Limb (tissue), 2 donors: Measurements from ENCODE around the gene ZNF438.
A peak's percentile ranks its signal among the peaks of the same experiment; 100 is the strongest.

Experiments
- DNase-seq, 2 donors: peaks; one replicate each; pipeline ENCODE4 v3.0.0-alpha.2; 2016; ENCODE audit errors: extremely low spot score in 2 of 2

The ZNF438 gene

DNA sequence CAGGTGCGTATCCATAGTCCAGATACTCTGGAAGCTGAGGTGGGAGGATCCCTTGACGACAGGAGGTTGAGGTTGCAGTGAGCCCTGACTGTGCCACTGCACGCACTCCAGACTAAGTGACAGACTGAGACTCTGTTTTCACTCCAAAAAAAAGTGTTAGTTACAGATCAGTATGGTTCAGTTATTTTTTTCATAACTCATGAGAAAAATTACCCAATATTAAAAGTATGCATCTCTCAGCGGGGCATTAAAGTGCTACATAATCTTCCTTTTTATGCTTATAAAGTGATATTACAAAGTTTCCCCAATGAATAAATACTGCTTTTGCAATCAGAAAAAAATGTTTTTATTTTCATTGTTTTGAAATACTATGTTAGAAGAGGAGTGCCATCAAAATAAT, 147.9 kb downstream of the ZNF438 start:
- DNase-seq, result no peak

- DNase-seq, result no peak
Measured at GRCh38 chr10:30883116-30883515, 148.5 kb downstream of the ZNF438 start.

DNA sequence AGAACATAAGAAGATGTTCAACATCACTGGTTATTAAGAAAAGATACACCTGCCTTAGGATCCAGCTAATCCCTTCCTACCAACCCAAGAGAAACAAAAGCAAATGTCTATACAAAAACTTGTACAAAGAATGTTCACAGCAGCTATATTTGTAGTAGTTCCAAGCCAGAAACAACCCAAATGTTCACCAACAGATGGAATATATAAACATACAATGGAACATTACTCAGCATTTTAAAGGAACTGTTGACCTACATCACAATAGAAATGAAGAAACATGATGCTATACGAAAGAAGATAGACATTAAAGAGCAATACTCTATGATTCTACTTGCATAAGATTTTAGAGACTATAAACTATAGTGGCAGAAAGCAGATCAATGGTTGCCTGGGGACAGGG, 149.4 kb downstream of the ZNF438 start:
- DNase-seq, result no peak

DNA sequence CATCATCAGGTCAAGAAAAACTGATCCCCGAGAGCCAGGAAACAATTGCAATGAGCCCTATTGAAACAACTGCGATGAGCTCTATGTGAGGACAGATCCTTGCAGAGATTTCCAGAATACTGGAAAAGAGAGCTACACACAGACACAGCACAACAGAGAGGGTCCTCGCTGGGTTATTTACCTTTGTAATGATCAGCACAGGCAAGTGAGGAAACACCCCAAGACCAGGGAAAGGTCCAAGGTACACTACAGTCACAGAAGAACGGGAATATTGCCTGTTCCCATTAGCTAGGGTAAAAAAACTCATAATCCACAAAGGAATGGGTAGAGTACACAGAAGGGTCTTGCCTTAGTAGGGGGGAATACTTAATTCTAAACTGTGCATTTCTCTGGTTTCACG, 152.7 kb downstream of the ZNF438 start:
- no peak for DNase-seq

- DNase-seq, result no peak
Measured at GRCh38 chr10:30877111-30877510, 154.6 kb downstream of the ZNF438 start.

- no peak for DNase-seq
Measured at GRCh38 chr10:30873411-30873810, 158.3 kb downstream of the ZNF438 start.

- DNase-seq, result no peak
Measured at GRCh38 chr10:30870896-30871295, 160.8 kb downstream of the ZNF438 start.

GRCh38 chr10:30869566-30869965, 162.1 kb downstream of the ZNF438 start:
- DNase-seq, result no peak

- no peak for DNase-seq
Measured at GRCh38 chr10:30868611-30869010, 163.1 kb downstream of the ZNF438 start.

DNA sequence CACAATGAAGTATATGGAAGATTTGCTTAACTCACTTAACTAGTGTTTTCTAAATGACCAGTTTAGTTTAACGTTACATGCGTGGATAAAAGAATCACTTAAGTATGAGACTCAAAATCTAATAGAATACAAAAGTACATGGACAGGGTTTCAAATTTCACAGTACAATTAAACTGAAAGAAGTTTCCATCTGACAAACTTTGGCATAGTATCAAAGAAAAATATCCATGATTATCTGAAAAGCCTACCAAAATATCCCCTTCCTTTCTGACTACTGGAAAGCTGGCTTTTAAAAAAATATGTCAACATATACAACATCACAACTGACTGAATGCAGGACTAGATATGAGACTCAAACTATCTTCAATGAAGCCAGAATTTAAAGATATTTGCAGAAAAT, 164.8 kb downstream of the ZNF438 start:
- no peak for DNase-seq

DNA sequence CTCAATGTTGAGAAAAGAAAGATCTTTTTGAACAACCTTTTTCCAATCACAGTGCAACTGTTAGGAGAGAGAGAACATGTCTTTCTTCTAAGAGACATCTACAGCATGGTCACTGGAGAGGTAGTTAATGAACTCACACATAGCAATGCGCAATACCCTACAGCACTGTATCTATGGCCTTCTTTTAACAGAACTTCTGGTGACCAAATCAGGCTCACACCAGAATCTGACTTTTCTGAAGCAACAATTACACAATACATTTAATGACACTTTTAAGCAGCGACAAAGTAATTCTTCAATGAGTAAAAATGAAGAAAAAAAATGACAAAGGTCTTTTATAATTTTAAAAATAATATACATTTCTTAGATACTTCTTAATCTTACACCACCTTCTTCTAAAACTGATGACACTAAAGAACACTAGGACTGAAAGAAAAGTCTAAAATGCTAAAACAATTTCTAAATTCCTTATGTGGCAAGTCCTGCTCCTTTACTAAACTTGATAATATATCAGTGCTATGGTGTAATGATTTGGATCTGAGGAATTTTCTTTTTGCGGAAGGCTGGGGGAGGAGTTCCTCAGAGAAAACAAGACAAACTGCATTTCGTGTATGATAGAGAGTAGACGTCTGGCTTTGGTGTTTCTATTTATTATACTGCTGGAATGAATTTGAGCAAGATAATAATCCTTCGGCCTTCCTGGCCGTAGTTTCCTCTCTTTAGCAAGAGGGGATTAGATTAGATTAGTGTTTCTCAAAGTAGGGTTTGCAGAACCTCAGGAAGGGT, 166.3 kb downstream of the ZNF438 start:
- DNase-seq, result no peak

DNA sequence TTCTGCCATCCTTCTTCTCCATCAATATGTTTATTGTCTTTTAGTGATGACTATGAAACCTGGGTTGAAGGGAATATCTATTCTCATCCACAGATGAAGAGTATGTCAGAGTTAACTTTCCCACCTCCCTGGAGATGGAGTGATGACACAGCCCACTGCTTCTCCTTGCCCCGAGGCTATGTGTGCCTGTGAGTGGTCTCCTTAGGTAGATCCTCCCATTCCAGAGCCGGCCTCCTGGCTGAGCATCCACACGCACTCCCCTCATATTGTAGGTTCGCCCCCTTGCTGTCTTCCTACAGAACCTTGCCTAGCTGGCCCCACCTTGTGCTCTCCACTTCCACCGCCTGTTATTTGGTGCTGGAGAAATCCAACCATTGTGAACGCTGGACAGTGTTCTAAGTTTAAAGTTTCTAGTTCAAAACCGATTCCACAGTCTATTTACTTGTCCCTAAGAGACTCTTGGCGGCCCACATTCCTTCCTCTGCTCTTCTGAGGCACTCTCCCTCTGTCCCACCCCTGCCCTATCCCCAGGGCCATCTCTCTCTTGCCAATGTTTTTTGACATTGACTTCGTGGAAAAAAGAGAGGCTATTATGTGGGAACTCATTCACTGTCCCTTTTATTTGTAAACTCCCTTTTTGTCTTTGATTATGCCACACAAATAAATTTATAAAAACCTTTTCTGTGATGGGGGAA, 168.0 kb downstream of the ZNF438 start:
- no peak for DNase-seq

DNA sequence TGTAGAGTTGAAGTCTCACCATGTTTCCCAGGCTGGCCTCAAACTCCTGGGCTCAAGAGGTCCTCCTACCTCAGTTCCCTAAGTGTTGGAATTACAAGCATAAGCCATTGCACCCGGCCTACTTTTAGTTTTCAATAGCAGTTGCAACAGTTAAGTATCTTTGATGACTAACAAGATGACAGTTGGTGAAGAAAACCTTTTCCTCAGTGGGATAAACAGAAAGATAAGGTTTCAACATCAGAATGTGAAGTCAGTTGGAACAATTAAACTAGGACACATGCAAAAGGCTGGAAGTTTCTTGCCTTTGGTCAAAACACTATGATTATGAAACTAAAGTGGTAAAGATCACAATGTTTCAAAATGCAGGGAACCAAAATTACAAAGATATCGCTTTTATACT, 169.2 kb downstream of the ZNF438 start:
- DNase-seq, result no peak

DNA sequence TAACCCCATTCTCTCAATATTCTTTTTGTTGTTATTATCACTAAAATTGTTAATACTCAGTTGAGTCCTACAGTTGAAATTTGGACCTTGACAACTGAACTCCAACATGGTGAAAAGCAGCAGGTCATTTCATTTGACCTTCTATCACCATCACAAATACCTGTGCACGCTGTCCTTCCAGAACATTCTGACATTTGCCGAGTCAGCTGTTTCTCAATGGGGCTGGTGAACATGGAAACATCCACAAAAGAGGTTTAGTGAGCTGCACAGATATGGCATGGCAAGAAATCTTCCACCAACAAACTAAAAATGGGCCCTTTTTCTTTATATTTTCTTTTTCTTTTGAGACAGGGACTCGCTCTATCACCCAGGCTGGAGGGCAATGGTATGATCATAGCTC, 169.7 kb downstream of the ZNF438 start:
- DNase-seq, result no peak

GRCh38 chr10:30861221-30861620, 170.4 kb downstream of the ZNF438 start:
- no peak for DNase-seq

DNA sequence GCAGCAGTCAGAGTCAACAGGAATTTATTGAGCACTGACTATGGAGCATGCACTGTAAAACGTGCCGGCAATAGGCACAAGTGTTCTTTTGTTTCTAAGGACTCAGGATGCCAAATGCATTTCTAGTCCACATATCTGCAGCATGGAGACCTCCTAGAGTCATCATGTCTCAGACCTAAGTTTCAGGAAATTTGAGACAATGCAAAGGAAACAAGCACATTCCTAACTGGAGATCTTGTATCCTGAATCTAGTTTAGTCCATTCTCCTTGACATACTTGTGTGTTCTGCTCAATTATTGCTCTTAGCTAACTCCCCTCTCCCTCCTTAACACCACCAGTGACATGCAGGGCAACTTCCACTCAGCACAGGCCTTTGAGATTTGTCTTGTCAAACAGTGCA, 173.2 kb downstream of the ZNF438 start:
- no peak for DNase-seq

GRCh38 chr10:30857803-30858202, 173.9 kb downstream of the ZNF438 start:
- peak in 1 of 2 donors; percentile 81 for DNase-seq

GRCh38 chr10:30855131-30855530, 176.5 kb downstream of the ZNF438 start:
- no peak for DNase-seq

GRCh38 chr10:30854656-30855055, 177.0 kb downstream of the ZNF438 start:
- no peak for DNase-seq

DNA sequence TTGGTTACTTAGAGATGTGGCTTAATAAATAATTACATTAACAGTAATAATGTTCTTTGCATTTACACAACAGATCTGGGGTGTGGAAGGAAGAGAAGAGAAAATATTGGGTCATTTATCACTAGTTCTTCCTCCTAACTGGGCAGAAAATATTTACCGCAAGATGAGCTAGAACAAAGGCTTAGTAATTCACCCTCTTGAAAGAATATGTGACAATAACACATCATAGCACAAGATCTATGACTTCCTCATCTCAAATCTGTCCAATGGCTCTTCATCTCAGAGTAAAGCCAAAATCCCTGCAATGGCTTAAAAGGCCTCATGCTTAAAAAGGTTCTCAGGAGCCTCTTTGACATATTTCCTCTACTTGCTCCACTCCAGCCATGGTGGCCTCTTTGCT, 178.6 kb downstream of the ZNF438 start:
- no peak for DNase-seq

DNA sequence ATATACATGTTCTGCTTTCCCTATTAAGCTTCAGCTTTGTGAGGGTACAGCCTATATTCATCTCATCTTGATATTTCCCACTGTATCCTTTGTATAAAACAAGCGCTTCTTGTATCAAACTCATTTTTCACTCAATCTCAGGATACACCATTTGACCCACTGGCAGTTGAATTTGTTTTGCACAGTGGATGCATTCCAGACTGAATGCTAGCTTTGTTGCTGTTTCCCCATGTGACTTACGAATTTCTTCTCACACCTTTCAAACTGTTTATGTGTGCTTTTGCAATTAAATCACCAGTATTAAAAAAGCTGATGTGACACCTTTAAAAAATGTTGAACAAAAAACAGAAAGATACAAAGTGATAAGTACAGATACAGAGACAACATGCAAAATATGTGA, 180.9 kb downstream of the ZNF438 start:
- DNase-seq, result no peak

GRCh38 chr10:30849231-30850035, 182.2 kb downstream of the ZNF438 start:
- DNase-seq, result no peak
